ENCODE measurements around the gene GABRR1. TPM values are rescaled to one million over a fixed set of nuclear protein-coding genes. Genes with fewer than 3 reads are reported as not detected.

GABRR1 gene
- total RNA-seq, 1 donor from 2014 or later: not detected

- no peak for DNase-seq
Observed at GRCh38 chr6:89215391-89215790, 1.8 kb downstream of the GABRR1 start.

- DNase-seq: no peak
Observed at GRCh38 chr6:89214197-89214596, 3.0 kb downstream of the GABRR1 start.

DNA sequence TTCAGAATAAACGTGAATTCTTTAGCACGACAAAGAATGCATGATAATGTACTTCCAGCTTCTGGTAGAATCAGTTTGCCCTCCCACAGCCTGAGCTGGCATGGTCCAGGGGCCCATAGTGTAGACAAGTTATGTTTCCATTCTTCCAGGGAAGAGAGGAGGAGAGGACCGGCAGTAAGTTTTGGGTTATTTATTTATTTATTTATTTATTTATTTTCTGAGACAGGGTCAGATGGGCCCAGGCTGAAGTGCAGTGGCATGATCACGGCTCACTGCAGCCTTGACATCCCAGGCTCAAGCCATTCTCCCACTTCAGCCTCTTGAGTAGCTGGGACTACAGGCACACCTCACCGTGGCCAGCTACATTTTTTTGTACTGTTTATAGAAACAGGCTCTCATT, 4.7 kb downstream of the GABRR1 start:
- DNase-seq: no peak

- no peak for DNase-seq
Observed at GRCh38 chr6:89209457-89209856, 7.7 kb downstream of the GABRR1 start.

DNA sequence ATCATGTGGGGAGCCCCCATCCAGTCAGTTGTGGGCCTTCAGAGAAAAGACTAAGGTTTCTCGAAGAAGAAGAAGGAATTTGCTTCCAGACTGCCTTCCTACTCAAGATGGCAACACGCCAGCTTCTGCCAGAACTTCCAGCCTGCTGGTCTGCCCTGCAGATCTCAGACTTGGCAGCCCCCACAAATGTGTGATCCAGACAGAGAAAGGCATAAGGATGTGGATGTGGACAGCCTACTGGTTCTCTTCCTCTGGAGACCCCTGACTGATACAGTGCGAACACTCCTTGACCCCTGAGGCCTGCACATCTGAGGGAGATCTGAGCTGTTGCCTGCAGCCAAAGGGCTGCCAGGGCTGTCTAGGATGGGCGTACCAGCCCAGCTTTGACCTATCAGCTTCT, 8.6 kb downstream of the GABRR1 start:
- DNase-seq: no peak

DNA sequence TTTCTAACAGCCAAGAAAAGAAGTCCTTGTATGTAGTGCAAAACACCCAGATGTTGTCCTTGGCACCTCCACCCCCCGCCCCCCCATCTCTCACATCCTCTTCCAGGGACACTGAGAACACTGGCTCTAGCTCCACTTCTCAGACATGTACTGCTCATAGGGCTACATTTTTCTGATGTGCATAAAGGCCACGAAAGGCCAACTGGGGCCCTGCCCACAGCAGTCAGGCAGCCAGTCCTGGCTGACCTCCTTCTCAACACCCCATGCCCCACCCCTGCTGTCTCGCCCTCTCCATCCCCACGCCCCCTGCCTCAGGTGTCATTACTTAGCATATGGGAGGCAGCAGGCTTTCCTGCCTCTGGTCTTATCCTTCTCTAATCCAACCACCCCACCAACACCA, 11.3 kb downstream of the GABRR1 start:
- no peak for DNase-seq

DNA sequence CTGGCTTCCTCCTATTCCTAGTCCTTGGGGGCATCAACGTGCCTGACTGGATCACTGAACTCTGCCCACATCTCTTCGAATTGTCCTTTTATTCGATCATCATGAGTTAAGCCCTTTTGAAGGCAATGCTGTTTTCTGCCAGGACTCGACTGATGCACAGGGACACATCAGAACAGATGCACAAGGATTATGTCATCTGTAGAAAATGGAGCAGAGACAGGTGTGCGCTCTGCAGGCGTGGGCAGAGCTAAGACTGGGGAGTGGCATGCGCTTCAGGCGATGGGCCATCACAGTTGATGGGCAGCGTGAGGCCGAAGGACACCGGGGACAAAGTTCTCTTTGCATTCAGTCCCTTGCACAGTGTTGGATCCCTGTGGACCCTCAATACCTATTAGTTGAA, 13.1 kb downstream of the GABRR1 start:
- DNase-seq: no peak

DNA sequence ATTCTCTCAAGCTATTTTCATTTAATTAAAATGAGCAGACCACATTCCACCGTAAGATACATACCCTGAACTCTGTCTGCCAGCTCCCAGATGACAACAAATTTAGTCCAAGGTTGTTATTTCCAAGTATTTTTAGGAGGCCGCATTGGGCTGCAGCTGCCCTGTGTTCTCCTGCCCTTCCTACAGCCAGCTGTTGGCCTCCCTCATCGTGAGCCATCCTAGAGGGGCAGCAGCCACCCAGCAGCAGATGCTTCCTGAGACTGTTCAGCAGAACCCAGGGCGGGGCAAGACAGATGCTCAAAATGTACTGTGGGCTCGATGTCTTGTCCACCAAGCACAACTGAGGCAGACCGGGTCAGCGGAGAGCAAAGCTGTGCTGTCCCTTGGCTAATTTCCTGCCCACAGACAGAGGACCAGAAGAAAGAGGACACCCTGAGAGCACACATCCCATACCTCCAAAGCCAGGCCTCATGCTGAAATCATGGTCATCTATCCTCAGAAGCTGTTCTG, 16.4 kb downstream of the GABRR1 start:
- DNase-seq: no peak

DNA sequence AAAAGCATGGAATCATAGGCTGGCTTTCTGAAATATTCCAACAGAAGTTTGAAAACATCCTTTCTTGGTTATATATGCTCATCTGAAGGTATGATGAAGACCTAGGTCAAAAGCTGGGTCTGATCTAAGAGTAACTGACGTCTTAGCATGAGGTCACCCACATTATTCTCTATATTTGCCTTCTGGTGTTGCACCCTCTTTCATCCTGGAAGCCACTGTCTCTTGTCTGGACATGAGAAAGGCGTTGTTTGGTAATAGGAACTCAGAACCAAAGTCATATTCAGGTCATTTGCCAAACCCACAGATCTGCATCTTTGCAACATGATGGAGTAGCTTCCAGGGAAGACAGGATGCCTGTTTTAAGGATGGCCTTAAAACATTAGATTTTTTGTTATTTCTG, 17.6 kb downstream of the GABRR1 start:
- no peak for DNase-seq

DNA sequence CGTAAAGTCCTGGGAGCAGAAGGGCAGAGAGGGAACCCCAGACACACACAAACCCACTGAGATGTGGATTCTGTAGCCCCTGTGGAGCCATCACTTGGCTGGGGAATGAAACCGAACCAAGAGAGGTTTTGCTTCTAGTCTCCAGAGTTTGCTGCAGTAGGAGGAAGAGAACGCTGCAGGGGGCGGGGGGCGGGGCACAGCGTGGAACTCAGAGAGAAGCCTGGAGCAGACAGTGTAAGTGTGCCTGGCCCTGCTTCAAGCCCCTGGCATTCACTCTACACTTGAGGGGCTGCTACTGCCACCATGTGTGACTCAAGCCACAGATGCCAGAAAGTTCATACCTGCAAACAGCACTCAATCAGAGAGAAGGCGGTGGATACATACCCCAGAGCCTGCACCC, 18.9 kb downstream of the GABRR1 start:
- no peak for DNase-seq

GRCh38 chr6:89197141-89197540, 20.0 kb downstream of the GABRR1 start:
- DNase-seq: no peak

DNA sequence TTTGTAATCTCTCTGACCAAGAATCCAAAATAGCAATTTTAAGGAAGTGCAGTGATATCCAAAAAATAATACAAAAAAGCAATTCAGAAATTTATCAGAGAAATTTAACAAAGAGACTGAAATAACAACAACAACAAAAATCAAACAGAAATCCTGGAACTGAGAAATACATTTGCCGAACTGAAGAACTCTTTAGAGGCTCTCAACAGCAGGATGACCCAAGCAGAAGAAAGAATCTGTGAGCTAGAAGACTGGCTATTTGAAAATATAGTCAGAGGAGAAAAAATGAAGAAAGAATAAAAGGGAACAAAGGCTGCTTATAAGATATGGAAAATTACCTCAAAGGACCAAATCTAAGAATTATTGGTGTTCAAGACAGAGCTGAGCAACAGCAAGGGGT, 22.6 kb downstream of the GABRR1 start:
- no peak for DNase-seq

- DNase-seq: no peak
Observed at GRCh38 chr6:89190741-89191140, 26.4 kb downstream of the GABRR1 start.

DNA sequence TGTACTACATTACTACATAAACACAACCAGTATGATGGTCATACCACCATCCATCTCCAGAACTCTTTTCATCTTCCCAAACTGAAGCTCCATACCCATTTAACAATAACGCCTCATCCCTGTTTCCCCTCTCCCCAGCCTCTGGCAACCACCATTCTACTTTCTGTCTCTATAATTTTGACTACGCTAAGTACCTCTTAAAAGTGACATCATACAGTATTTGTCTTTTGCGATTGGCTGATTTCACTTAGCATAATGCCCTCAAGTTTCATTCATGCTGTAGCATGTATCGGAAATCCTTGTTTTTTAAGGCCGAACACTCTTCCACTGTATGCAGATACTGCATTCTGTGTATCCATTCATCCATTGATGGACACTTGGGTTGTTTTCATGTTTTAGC, 29.7 kb downstream of the GABRR1 start:
- no peak for DNase-seq

- no peak for DNase-seq
Observed at GRCh38 chr6:89186762-89187161, 30.4 kb downstream of the GABRR1 start.

GRCh38 chr6:89184344-89184743, 32.8 kb downstream of the GABRR1 start:
- DNase-seq: no peak

- no peak for DNase-seq
Observed at GRCh38 chr6:89183294-89183693, 33.9 kb downstream of the GABRR1 start.

GRCh38 chr6:89180971-89181370, 36.2 kb downstream of the GABRR1 start:
- no peak for DNase-seq

DNA sequence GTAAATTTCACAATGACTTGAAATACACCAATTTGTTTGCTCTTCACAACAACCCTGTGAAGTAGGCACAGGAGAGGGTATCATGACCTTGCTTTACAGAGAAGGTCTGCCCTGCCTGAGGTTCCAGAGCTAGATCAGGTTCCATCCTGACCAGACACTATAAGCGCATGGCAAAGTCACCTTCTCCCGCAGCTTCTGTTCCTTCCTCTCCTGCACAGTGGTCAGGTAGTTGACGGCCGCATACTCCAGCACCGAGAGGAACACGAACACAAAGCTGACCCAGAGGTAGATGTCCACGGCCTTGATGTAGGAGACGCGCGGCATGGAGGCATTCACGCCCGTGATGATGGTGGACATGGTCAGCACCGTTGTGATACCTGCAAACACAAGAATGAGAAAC, 37.0 kb downstream of the GABRR1 start:
- no peak for DNase-seq

DNA sequence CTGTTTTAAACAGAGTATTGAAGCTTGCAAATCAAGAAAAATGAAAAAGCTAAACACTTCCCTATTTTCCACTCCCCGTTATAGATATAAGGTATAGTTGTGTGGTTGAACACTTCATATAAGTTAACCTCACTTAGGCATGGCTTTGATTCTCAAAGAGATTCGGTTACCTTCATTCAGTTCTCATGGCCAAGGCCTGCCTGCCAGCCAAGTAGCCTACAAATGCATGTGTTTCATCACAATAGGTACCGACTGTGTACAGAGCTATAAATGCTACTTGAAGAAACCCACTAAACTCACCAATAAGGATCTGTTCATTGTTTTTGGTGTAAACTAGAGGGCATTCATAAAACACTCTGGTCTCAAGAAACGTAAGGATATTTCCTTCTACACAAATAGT, 43.5 kb downstream of the GABRR1 start:
- DNase-seq: no peak

DNA sequence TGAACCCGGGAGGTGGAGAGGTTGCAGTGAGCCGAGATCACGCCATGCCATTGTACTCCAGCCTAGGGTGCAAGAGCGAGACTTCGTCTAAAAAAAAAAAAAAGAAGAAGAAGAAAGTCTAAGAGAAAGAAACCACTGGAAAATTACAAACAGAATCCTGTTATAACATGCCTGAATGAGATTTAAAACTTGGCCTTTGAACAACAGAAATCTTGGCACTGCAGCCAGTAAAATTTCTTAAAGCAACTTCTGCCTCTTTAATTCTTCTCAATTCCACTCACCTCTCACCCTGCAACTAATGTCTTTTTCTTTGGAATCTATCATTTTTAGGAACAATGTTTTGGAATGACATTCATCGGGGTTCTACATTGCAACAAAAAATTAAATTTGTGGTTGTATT, 45.0 kb downstream of the GABRR1 start:
- no peak for DNase-seq

GRCh38 chr6:89162047-89162371, 55.1 kb downstream of the GABRR1 start:
- DNase-seq: no peak

- DNase-seq: no peak
Observed at GRCh38 chr6:89161326-89162046, 55.7 kb downstream of the GABRR1 start.

DNA sequence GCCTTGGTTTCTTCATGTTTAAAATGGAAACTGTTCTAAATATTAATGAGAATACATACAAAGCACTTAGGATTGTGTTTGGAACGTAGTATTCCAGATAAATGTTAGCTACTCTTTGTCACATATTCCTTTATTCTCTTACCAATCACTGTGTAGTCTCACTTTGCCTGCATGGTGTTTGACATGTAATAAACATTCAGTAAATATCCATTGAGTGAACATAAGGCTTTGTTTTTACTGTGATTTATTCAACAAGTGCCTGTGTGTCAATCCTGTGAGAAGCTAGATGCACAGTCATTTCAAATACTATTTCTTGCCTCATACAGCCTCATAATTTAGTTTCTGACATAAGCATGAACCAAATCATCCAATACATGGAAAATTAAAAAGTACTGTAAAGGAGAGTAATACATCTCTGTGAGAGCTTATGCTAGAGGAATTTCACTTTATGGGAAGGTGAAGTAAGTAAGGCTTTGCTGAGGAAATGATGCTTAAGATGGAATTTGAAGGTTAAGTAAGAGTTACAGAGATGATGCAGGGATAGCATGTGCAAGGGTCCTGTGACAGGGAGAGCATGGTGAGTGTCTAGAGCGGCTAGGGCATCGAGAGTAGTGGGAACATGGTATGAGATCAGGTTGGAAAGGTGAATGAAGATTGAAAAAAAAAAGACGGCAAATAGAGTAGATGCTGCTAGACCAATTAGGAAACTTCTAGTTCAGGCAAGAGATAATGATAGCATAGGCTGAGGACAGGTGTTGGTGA, 56.6 kb downstream of the GABRR1 start:
- no peak for DNase-seq

Measured in occipital lobe (tissue), 2 donors.